Ovary (tissue), 1 donor: ENCODE results near the gene ARHGEF39.

ENCODE experiments used
- EP300 ChIP-seq: sonication (generic); formaldehyde crosslinking; IDR thresholded peaks from one replicate; pipeline ENCODE4 v1.6.1; 2017; ENCODE audit warnings: antibody characterized with exemption
- POLR2A ChIP-seq: fragments of 450-650 bp; IDR thresholded peaks from one replicate; pipeline ENCODE4 v1.6.1; 2017; ENCODE audit warnings: antibody characterized with exemption, mild to moderate bottlenecking, moderate library complexity

GRCh38 chr9:35674025-35674361, 9.0 kb upstream of the ARHGEF39 start:
- TF ChIP-seq POLR2A (no peak), EP300 (no peak)
